Vagina (tissue), 2 donors: ENCODE measurements around the gene NKAIN1.

ENCODE experiments used
- POLR2A ChIP-seq, 2 donors: fragments of 450-650 bp; IDR thresholded peaks; one replicate each; pipeline ENCODE4 v1.6.1; 2017; ENCODE audit warnings: antibody characterized with exemption in 2 of 2, mild to moderate bottlenecking in 2 of 2, moderate library complexity in 2 of 2
- POLR2AphosphoS5 ChIP-seq, 2 donors: sonication (generic); formaldehyde crosslinking; IDR thresholded peaks; one replicate each; pipeline ENCODE4 v1.9.0; 2017; ENCODE audit warnings: antibody characterized with exemption in 2 of 2, mild to moderate bottlenecking in 2 of 2, low read depth in 1 of 2; ENCODE audit not compliant: insufficient read depth in 1 of 2
- TF ChIP-seq, protein P1 (sequence below), 3 experiments: fragments of 450-650 bp in 2 of 3; fragments of 200-600 bp in 1 of 3; sonication (generic) in 1 of 3; IDR thresholded peaks; one replicate each; pipeline ENCODE4 v1.5.1; 2017 to 2019; ENCODE audit warnings: antibody characterized with exemption in 3 of 3, mild to moderate bottlenecking in 2 of 3, moderate library complexity in 2 of 3

DNA sequence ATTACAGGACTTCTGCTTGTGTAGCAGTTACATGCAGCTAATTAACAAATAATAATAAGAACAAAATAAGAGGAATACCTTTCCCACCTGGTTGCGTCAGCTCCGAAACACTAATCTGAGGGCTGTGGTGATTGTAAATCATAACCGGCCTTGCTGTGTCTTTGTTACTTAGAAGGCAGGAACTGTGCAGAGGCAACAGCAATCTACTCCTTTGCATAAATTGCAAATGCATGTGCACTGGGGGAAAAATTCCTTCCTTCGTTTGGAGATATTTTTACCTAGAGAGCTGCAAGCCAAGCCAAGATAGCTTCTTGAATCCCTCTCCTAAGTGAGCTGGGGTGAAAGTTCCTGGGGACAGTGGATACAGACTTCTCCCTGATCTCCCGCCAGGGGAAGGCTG is 46.0 kb downstream of the NKAIN1 start:
- TF ChIP-seq, protein P1, sequence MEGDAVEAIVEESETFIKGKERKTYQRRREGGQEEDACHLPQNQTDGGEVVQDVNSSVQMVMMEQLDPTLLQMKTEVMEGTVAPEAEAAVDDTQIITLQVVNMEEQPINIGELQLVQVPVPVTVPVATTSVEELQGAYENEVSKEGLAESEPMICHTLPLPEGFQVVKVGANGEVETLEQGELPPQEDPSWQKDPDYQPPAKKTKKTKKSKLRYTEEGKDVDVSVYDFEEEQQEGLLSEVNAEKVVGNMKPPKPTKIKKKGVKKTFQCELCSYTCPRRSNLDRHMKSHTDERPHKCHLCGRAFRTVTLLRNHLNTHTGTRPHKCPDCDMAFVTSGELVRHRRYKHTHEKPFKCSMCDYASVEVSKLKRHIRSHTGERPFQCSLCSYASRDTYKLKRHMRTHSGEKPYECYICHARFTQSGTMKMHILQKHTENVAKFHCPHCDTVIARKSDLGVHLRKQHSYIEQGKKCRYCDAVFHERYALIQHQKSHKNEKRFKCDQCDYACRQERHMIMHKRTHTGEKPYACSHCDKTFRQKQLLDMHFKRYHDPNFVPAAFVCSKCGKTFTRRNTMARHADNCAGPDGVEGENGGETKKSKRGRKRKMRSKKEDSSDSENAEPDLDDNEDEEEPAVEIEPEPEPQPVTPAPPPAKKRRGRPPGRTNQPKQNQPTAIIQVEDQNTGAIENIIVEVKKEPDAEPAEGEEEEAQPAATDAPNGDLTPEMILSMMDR (IDR thresholded peaks at IDR 0.05) = no peak
- TF ChIP-seq POLR2A (IDR thresholded peaks at IDR 0.05) = no peak
- TF ChIP-seq POLR2AphosphoS5 (IDR thresholded peaks at IDR 0.05; ENCODE audit: insufficient read depth in 1 of 2, low read depth in 1 of 2) = no peak
